Neural cell (in vitro differentiated cells): ENCODE results near the gene ZC3HAV1L. TPM values are rescaled to one million over a fixed set of nuclear protein-coding genes. Genes with fewer than 3 reads are reported as not detected.

ENCODE experiments used
- H2AFZ ChIP-seq: fragments of 200-600, 300-800 bp; sonication (generic), shearing (Covaris generic); 2 replicates; pipeline ENCODE4 v1.6.0; 2014; ENCODE audit warnings: low read depth, mild to moderate bottlenecking, antibody characterized with exemption, low read length, moderate library complexity
- H3F3A ChIP-seq: fragments of 200-600 bp; shearing (Covaris generic); 2 replicates; pipeline ENCODE4 v1.6.1; 2016; ENCODE audit warnings: mild to moderate bottlenecking, moderate library complexity, mixed read lengths, antibody characterized with exemption, low read length; ENCODE audit not compliant: insufficient read depth, poor library complexity, severe bottlenecking
- H3K27ac ChIP-seq: fragments of 200-600, 300-800 bp; sonication (generic), shearing (Covaris generic); 2 replicates; pipeline ENCODE4 v1.5.1; 2014; ENCODE audit warnings: mild to moderate bottlenecking, low read length, moderate library complexity
- H3K27me3 ChIP-seq: fragments of 300-800, 200-600 bp; sonication (generic), shearing (Covaris generic); 2 replicates; pipeline ENCODE4 v1.6.0; 2014; ENCODE audit warnings: mild to moderate bottlenecking, low read depth, low read length, moderate library complexity; ENCODE audit not compliant: insufficient read depth
- H3K36me3 ChIP-seq: fragments of 300-800, 200-600 bp; sonication (generic), shearing (Covaris generic); 2 replicates; pipeline ENCODE4 v1.5.1; 2014; ENCODE audit warnings: mild to moderate bottlenecking, antibody characterized with exemption, low read length, moderate library complexity; ENCODE audit not compliant: insufficient read depth
- H3K4me2 ChIP-seq: fragments of 300-800, 200-600 bp; sonication (generic), shearing (Covaris generic); 2 replicates; pipeline ENCODE4 v1.6.0; 2014; ENCODE audit warnings: mild to moderate bottlenecking, low read length
- H3K4me3 ChIP-seq: fragments of 300-800, 200-600 bp; sonication (generic), shearing (Covaris generic); 2 replicates; pipeline ENCODE4 v1.5.1; 2014; ENCODE audit warnings: mild to moderate bottlenecking, low read length, moderate library complexity
- H3K79me2 ChIP-seq: fragments of 200-600 bp; shearing (Covaris generic); replicated peaks from 2 replicates; pipeline ENCODE4 v1.6.0; 2014; ENCODE audit warnings: mild to moderate bottlenecking, low read length, moderate library complexity; ENCODE audit not compliant: insufficient read depth
- H3K9ac ChIP-seq: fragments of 300-800, 200-600 bp; sonication (generic), shearing (Covaris generic); 2 replicates; pipeline ENCODE4 v1.6.1; 2016; ENCODE audit warnings: mild to moderate bottlenecking, low read length, mixed read lengths
- H3K9me2 ChIP-seq: fragments of 200-600 bp; shearing (Covaris generic); 2 replicates; pipeline ENCODE4 v1.6.1; 2016; ENCODE audit warnings: mild to moderate bottlenecking, low read length, mixed read lengths; ENCODE audit not compliant: insufficient read depth
- H3K9me3 ChIP-seq: fragments of 200-600, 300-800 bp; sonication (generic), shearing (Covaris generic); 2 replicates; pipeline ENCODE4 v1.6.1; 2016; ENCODE audit warnings: mild to moderate bottlenecking, mixed run types, low read length, moderate library complexity, mixed read lengths
- H4K20me1 ChIP-seq: fragments of 200-600 bp; shearing (Covaris generic); 2 replicates; pipeline ENCODE4 v1.6.1; 2016; ENCODE audit warnings: mild to moderate bottlenecking, mixed run types; ENCODE audit not compliant: insufficient read depth
- CTCF ChIP-seq: fragments of 450-650 bp; IDR thresholded peaks from 2 replicates; pipeline ENCODE4 v1.5.1; 2014; ENCODE audit warnings: antibody characterized with exemption, mild to moderate bottlenecking, moderate library complexity; ENCODE audit not compliant: poor library complexity, severe bottlenecking
- EP300 ChIP-seq: fragments of 450-650 bp; conservative IDR thresholded peaks from 2 replicates; pipeline ENCODE4 v1.6.1; 2014; ENCODE audit warnings: antibody characterized with exemption, mild to moderate bottlenecking, moderate library complexity; ENCODE audit not compliant: poor library complexity, severe bottlenecking
- EZH2 ChIP-seq: fragments of 200-600, 300-800 bp; shearing (Covaris generic), sonication (generic); IDR thresholded peaks from 2 replicates; pipeline ENCODE4 v1.6.1; 2014; ENCODE audit warnings: antibody characterized with exemption, low read length, borderline replicate concordance, mild to moderate bottlenecking; ENCODE audit not compliant: insufficient read depth, poor library complexity, severe bottlenecking
- MXI1 ChIP-seq: fragments of 450-650 bp; conservative IDR thresholded peaks from 2 replicates; pipeline ENCODE4 v1.6.1; 2014; ENCODE audit warnings: antibody characterized with exemption, mild to moderate bottlenecking; ENCODE audit not compliant: poor library complexity, severe bottlenecking
- POLR2AphosphoS5 ChIP-seq: IDR thresholded peaks from 2 replicates; pipeline ENCODE4 v1.6.1; 2012
- RAD21 ChIP-seq: fragments of 450-650 bp; conservative IDR thresholded peaks from 2 replicates; pipeline ENCODE4 v1.6.1; 2014; ENCODE audit warnings: antibody characterized with exemption, mild to moderate bottlenecking, moderate library complexity
- REST ChIP-seq: IDR thresholded peaks from 2 replicates; pipeline ENCODE4 v1.6.1; 2012; ENCODE audit warnings: borderline replicate concordance
- SMC3 ChIP-seq: fragments of 450-650 bp; conservative IDR thresholded peaks from 2 replicates; pipeline ENCODE4 v1.6.1; 2014; ENCODE audit warnings: antibody characterized with exemption, mild to moderate bottlenecking, moderate library complexity; ENCODE audit not compliant: poor library complexity
- TAF1 ChIP-seq: IDR thresholded peaks from 2 replicates; pipeline ENCODE4 v1.6.1; 2012; ENCODE audit warnings: low read depth
- polyA plus RNA-seq: library from polyadenylated mRNA; depleted of rRNA; stranded (reverse); fragments of >200 nt; gene quantifications from 2 replicates; pipeline ENCODE4 v1.2.3, GENCODE V29; 2014

Gene ZC3HAV1L
- polyA plus RNA-seq, 1 donor from 2014 or later: not detected

GRCh38 chr7:139060695-139061237, 24.9 kb upstream of the ZC3HAV1L start:
- H3K36me3 ChIP-seq: no peaks in the 10 kb centered on the region
- H3K9ac ChIP-seq: no peak overlapping the region
- H3K9me2 ChIP-seq: no peaks in the 10 kb centered on the region
- no peaks in the 10 kb centered on the region for H3F3A ChIP-seq
- no peaks in the 10 kb centered on the region for H3K79me2 ChIP-seq
- H3K27me3 ChIP-seq: no peaks in the 10 kb centered on the region
- no peak overlapping the region for H3K27ac ChIP-seq
- no peak overlapping the region for H2AFZ ChIP-seq
- no peaks in the 10 kb centered on the region for H4K20me1 ChIP-seq
- no peak overlapping the region for H3K4me2 ChIP-seq
- no peak overlapping the region for H3K4me3 ChIP-seq
- no peak for TF ChIP-seq CTCF
- no peak for TF ChIP-seq SMC3
- no peak for TF ChIP-seq REST
- no peak for TF ChIP-seq EZH2
- no peak for TF ChIP-seq RAD21
- no peak for TF ChIP-seq EP300
- no peak for TF ChIP-seq POLR2AphosphoS5
- no peak for TF ChIP-seq MXI1
- TF ChIP-seq TAF1: no peak
- H3K9me3 ChIP-seq: no peaks in the 10 kb centered on the region

GRCh38 chr7:139059905-139060304, 24.1 kb upstream of the ZC3HAV1L start:
- no peaks in the 10 kb centered on the region for H3K36me3 ChIP-seq
- no peaks in the 10 kb centered on the region for H3K9me3 ChIP-seq
- H3K9me2 ChIP-seq: no peaks in the 10 kb centered on the region
- no peak overlapping the region for H3K9ac ChIP-seq
- H3K27me3 ChIP-seq: no peaks in the 10 kb centered on the region
- no peak overlapping the region for H3K4me3 ChIP-seq
- no peak overlapping the region for H3K27ac ChIP-seq
- H3K4me2 ChIP-seq: no peak overlapping the region
- no peaks in the 10 kb centered on the region for H3F3A ChIP-seq
- H3K79me2 ChIP-seq: no peaks in the 10 kb centered on the region
- TF ChIP-seq REST (no peak), RAD21 (no peak), POLR2AphosphoS5 (no peak), TAF1 (no peak), EZH2 (no peak), MXI1 (no peak), EP300 (no peak), SMC3 (no peak), CTCF (no peak)
- no peaks in the 10 kb centered on the region for H4K20me1 ChIP-seq
- no peak overlapping the region for H2AFZ ChIP-seq
